NCI-H1092 treated with DMSO at 0.1 percent for 48 hours (cell line): ENCODE measurements around the gene PCBD2.
"Not testable (repeated sequence)": the region's sequence is repeated elsewhere in the genome, so short reads cannot be mapped to it uniquely, and the experiment has no call there.

Experiments
- DNase-seq: peaks from one replicate; lab custom pipeline; 2025; lab: John Stamatoyannopoulos, UW

Gene PCBD2

GRCh38 chr5:134906811-134907210 is 1.9 kb downstream of the PCBD2 start:
- no peak for DNase-seq

- not testable (repeated sequence) for DNase-seq
Measured at GRCh38 chr5:134910752-134911151, 5.8 kb downstream of the PCBD2 start.

GRCh38 chr5:134911285-134912206 is 6.6 kb downstream of the PCBD2 start:
- no peak for DNase-seq

- DNase-seq, result no peak
Measured at GRCh38 chr5:134913254-134913653, 8.3 kb downstream of the PCBD2 start.

- no peak for DNase-seq
Measured at GRCh38 chr5:134913795-134914194, 8.9 kb downstream of the PCBD2 start.

GRCh38 chr5:134917070-134917815 is 12.3 kb downstream of the PCBD2 start:
- no peak for DNase-seq

GRCh38 chr5:134918861-134919260 is 13.9 kb downstream of the PCBD2 start:
- no peak for DNase-seq

- no peak for DNase-seq
Measured at GRCh38 chr5:134920848-134921575, 16.1 kb downstream of the PCBD2 start.

- no peak for DNase-seq
Measured at GRCh38 chr5:134932508-134932907, 27.6 kb downstream of the PCBD2 start.

GRCh38 chr5:134934202-134934601 is 29.3 kb downstream of the PCBD2 start:
- no peak for DNase-seq

GRCh38 chr5:134935711-134936602 is 31.0 kb downstream of the PCBD2 start:
- DNase-seq, result no peak

GRCh38 chr5:134937526-134937925 is 32.6 kb downstream of the PCBD2 start:
- DNase-seq, result no peak

GRCh38 chr5:134938030-134938429 is 33.1 kb downstream of the PCBD2 start:
- no peak for DNase-seq

- no peak for DNase-seq
Measured at GRCh38 chr5:134939500-134939899, 34.6 kb downstream of the PCBD2 start.

- DNase-seq, result no peak
Measured at GRCh38 chr5:134943547-134943946, 38.6 kb downstream of the PCBD2 start.

- no peak for DNase-seq
Measured at GRCh38 chr5:134944630-134945029, 39.7 kb downstream of the PCBD2 start.

- no peak for DNase-seq
Measured at GRCh38 chr5:134945041-134945440, 40.1 kb downstream of the PCBD2 start.

GRCh38 chr5:134948911-134949310 is 44.0 kb downstream of the PCBD2 start:
- no peak for DNase-seq

GRCh38 chr5:134949316-134949715 is 44.4 kb downstream of the PCBD2 start:
- DNase-seq, result no peak

- DNase-seq, result no peak
Measured at GRCh38 chr5:134957920-134958608, 53.1 kb downstream of the PCBD2 start.

GRCh38 chr5:134958755-134959154 is 53.8 kb downstream of the PCBD2 start:
- DNase-seq, result no peak
